ENCODE measurements around the gene PHLDB3.
"Not testable (repeated sequence)": the region's sequence is repeated elsewhere in the genome, so short reads cannot be mapped to it uniquely, and the experiment has no call there.

Gene PHLDB3

GRCh38 chr19:43466793-43467192 lies 37.8 kb downstream of the PHLDB3 start:
- FAIRE-seq: no peak

DNA sequence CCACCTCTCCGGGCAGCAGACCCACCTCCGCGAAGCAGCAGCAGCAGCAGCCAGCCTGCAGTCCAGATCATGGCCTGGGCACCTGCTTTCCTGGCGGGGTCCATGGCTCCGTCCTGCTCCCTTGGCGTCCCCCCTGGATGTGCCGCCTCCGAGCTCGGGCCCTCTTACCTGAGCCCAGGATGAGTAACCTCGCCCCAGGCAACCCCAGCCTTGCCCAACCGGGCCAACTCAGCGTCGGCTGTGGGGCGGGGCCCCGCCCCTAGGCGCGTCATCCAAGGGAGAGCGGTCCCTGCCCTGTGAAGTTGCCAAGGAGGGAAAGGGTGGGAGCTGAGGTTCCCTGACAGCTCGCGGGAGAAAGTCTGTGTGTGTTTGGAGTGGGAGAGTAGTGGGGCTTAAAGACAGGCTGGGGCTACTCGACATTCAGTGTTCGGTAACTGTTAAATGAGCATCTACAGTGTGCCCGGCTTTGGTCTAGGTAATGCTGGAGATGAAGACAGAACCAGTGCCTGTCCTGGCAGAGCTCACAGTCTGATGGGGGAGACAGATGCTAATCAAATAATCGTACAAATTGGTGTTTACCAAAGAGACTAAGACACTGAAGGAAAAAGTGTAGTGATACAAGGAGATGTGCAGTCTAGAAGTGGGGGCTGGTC lies 39.0 kb downstream of the PHLDB3 start, which contains the start of gene LYPD3:
Gene LYPD3, minus strand, starts transcription at position 141 of the 653 bp plus-strand sequence. Its CDS starts 37 bp downstream, at position 104.
- no peak for FAIRE-seq

DNA sequence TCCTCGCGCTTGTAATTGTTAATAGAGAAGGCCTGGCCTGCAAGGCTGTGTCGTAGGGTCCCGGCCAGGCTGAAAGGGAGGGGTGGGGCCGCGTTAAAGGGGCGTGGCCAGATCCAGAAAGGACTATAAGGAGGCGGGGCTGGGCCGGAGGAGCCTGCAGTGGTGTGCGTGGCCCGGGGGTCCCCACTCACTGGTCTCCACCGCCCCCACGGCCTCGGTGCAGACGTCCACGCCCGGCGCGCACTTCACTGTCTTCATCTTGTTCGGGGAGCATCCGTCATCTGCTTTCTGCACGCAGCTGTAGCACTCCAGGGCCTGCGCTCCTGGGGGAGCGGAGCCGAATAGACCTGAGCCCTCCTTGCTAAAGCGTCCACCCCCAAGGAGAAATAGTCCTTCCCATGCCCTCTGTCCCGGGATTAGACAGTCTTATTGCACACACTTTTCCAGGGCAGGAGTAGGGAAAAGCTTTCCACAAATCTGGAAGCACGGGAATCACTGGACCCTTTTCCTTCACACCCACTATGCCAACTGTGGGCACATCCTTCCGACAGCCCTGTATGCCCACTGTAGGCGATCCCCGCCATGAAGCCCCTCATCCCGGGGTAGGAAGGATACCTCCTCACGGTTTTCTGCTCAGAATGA lies 40.3 kb downstream of the PHLDB3 start:
- no peak for FAIRE-seq

DNA sequence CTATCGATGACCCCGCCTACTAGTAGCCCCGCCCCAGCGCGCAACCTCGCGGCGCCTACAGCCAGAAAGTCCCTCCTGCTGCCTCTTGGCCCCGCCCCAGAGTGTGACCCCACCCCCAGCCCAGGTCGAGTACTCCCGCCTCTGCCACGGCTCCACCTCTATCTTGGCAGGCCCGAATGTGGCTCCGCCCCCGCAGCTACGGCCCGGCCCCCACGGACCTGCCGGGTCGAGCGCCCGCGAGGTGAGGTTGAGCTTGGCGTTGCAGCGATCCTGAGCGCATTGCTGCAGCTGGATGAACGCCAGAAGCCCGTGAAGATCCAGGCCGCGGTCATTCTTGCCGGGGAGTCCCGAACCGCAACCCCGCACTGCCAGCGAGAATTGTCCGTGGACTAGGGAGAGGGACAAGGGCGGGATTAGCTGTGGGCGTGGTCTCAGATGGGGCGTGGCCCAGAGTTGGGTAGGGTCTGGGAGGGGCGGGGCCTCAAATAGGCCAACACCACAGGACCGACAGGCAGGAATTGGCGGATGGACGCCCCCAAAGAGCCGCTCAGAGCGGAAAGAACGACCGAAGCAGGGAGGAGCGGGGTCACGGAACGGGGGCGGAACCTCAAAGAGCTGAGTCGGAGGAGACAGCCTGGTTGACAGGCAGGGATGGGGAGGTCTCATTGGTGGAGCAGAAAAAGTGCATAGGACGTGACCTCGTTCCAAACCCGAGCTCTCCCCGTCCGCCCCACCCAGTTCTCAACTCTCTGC lies 41.0 kb downstream of the PHLDB3 start:
- FAIRE-seq: no peak

GRCh38 chr19:43462785-43463380 lies 41.7 kb downstream of the PHLDB3 start:
- FAIRE-seq: no peak

GRCh38 chr19:43462383-43462782 lies 42.2 kb downstream of the PHLDB3 start:
- FAIRE-seq: no peak

DNA sequence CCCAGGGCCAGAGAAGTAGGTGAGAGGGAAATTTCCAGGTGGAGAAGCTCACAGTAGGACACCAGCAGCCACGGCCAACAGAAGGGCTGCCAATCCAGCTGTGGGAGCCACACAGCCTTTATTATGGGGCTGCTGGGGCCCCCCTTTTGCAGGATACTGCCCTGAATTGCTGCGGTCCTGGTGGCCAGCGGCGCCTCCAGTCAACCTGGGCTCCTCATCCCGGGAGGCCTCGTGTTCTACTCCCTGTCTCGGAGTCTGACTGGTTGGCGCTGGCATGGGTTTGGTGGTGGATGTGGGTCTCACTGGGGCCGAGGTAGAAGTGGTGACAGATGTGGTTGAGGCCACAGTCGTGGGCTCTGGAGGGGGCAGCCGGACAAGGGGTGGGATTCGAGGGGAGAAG lies 43.2 kb downstream of the PHLDB3 start:
- no peak for FAIRE-seq

- no peak for FAIRE-seq
These were observed 44.1 kb downstream of the PHLDB3 start for GRCh38 chr19:43460362-43461016.

- no peak for FAIRE-seq
These were observed 46.7 kb downstream of the PHLDB3 start for GRCh38 chr19:43457809-43458208.

- FAIRE-seq: no peak
These were observed 49.0 kb downstream of the PHLDB3 start for GRCh38 chr19:43455321-43456113.

GRCh38 chr19:43454031-43454430 lies 50.5 kb downstream of the PHLDB3 start:
- no peak for FAIRE-seq

- no peak for FAIRE-seq
These were observed 52.0 kb downstream of the PHLDB3 start for GRCh38 chr19:43452582-43452981.

- no peak for FAIRE-seq
These were observed 54.0 kb downstream of the PHLDB3 start for GRCh38 chr19:43450545-43450997.

DNA sequence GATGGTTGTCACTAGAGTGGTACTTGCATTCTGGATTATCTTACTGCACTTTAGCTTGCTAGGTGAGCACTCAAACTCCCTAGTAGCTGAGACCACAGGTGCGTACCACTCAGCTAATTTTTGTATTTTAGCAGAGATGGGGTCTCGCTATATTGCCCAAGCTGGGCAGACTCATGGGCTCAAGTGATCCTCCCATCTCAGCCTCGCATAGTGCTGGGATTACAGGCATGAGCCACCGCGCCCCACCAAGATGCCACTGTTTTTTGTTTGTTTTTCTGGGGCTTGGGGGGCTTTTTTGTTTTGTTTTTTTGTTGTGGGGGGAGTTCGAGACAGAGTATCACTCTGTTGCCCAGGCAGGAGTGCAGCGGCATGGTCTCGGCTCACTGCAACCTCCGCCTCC lies 56.9 kb downstream of the PHLDB3 start:
- no peak for FAIRE-seq

- FAIRE-seq: no peak
These were observed 57.6 kb downstream of the PHLDB3 start for GRCh38 chr19:43446746-43447489.

DNA sequence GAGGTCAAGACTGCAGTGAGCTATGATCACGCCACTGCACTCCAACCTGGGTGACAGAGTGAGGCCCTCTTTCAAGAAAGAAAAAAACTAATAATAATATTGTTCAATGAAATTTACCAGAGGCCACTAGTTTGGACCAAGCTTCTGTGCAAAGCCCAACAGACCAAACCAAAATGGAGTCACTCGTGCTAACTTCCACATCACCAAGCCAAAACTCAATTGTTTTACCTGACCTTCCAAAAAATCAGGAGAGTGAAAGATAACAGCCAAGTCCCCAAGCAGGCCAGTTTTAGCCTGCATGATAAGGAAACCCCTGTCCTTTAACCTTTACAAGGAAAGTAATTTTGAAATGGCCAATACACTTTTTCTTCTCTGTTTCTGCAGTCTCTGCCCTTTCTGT lies 59.1 kb downstream of the PHLDB3 start:
- no peak for FAIRE-seq

DNA sequence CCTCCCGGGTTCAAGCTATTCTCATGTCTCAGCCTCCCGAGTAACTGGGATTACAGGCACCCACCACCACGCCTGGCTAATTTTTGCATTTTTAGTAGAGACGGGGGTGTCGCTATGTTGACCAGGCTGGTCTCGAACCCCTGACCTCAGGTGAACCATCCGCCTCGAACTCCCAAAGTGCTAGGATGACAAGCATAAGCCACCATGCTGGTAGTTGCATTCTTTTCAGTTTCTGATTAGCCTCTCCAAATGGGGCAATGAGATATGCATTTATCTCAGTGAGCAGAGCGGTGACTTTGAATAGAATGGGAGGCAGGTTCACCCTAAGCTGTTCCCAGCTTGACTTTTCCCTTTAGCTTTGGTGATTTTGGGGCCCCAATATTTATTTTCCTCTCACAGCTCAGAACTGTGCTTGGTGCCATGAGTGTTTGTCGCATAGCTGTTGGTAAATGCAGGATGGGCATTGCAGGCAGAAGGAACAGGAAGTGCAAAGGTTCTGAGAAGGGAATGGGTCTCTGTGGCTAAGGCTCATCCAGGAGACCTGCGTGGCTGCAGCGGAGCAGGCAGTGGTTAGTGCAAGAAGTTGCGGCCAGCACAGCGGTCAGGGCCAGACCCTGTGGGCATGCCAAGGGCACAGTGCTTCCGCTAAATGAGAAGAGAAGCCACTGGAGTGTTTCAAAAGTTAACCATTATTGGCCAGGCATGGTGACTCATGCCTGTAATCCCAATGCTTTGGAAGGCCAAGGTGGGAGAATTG lies 59.8 kb downstream of the PHLDB3 start:
- no peak for FAIRE-seq

- not testable (repeated sequence) for FAIRE-seq
These were observed 60.5 kb downstream of the PHLDB3 start for GRCh38 chr19:43444091-43444490.

GRCh38 chr19:43441716-43442115 lies 62.8 kb downstream of the PHLDB3 start:
- FAIRE-seq: no peak

- FAIRE-seq: no peak
These were observed 64.9 kb downstream of the PHLDB3 start for GRCh38 chr19:43439709-43440063.

All from colon (tissue), 2 donors.